ENCODE data around the gene STYK1. TPM values are rescaled to one million over a fixed set of nuclear protein-coding genes. Genes with fewer than 3 reads are reported as not detected.

The STYK1 gene
- total and polyA plus RNA-seq, 9 of the 15 experiments (the other 6 are each of a cell fraction or from before 2014, with no cell fraction given), result 0.31 to 1.8 (median 0.64) TPM

GRCh38 chr12:10613349-10614055 lies 60.4 kb downstream of the STYK1 start, which contains the start of gene MAGOHB (continued):
- TF ChIP-seq ZNF318 (IDR thresholded peaks at IDR 0.05; ENCODE audit: borderline replicate concordance in 1 of 2, low read depth in 1 of 2) (peak in 1 of 2 experiments; percentile 56; a peak in 1 of 4 replicates), CHD1 (IDR thresholded peaks at IDR 0.05; ENCODE audit: low read length) (no peak), CCNT2 (IDR thresholded peaks at IDR 0.05; ENCODE audit: borderline replicate concordance, extremely low read depth, insufficient read length, low read depth, low read length) (no peak), ZFP1 (CRISPR knock-in tag; IDR thresholded peaks at IDR 0.05) (no peak), CHD2 (IDR thresholded peaks at IDR 0.05; ENCODE audit: low read depth, low read length) (peak; percentile 95), DMBX1 (CRISPR knock-in tag; IDR thresholded peaks at IDR 0.05; ENCODE audit: borderline replicate concordance) (no peak), ZNF695 (CRISPR knock-in tag; IDR thresholded peaks at IDR 0.05) (no peak), SIN3B (IDR thresholded peaks at IDR 0.05; ENCODE audit: low read depth) (peak; percentile 82), NCOR1 (IDR thresholded peaks at IDR 0.05) (no peak), KAT8 (IDR thresholded peaks at IDR 0.05; ENCODE audit: low read depth) (no peak), NFIC (IDR thresholded peaks at IDR 0.05) (0 out of 2 replicates have a peak, but pooled peaks have one; percentile 15), RBM17 (IDR thresholded peaks at IDR 0.05; ENCODE audit: borderline replicate concordance, low read depth, low read length) (no peak), CBFA2T2 (conservative IDR thresholded peaks at IDR 0.05) (no peak), PATZ1 (CRISPR knock-in tag; IDR thresholded peaks at IDR 0.05; ENCODE audit: borderline replicate concordance) (no peak), ZNF778 (CRISPR knock-in tag; IDR thresholded peaks at IDR 0.05) (no peak), OTX1 (CRISPR knock-in tag; IDR thresholded peaks at IDR 0.05) (0 out of 2 replicates have a peak, but pooled peaks have one; percentile 15), HDGF (IDR thresholded peaks at IDR 0.05) (no peak)

Data from K562 (cell line).